H1 (cell line): ENCODE measurements around the gene SCN4A. TPM values are rescaled to one million over a fixed set of nuclear protein-coding genes. Genes with fewer than 3 reads are reported as not detected.

Experiments used
- ASH2L ChIP-seq: fragments of 200-600, 300-600 bp; sonication (generic); IDR thresholded peaks from one replicate; pipeline ENCODE4 v1.7.1; 2017; ENCODE audit warnings: low read length
- CBX8 ChIP-seq: fragments of 300-800, 300-1000 bp; sonication (generic); IDR thresholded peaks from 2 replicates; pipeline ENCODE4 v1.7.1; 2016; ENCODE audit warnings: low read depth, low read length, borderline replicate concordance
- HDAC6 ChIP-seq: IDR thresholded peaks from one replicate; pipeline ENCODE4 v1.7.1; 2012; ENCODE audit warnings: low read depth, mild to moderate bottlenecking, inconsistent platforms, low read length, moderate library complexity
- SP1 ChIP-seq: IDR thresholded peaks from 2 replicates; pipeline ENCODE4 v1.6.1; 2011; ENCODE audit warnings: low read depth, low read length
- USF2 ChIP-seq: IDR thresholded peaks from 2 replicates; pipeline ENCODE4 v1.6.1; 2011; ENCODE audit warnings: low read length, improper control_type of control experiment
- polyA plus RNA-seq, 7 experiments: library from polyadenylated mRNA; depleted of rRNA in 3 of 7; stranded (reverse) in 5 of 7; unstranded in 2 of 7; fragments of >200 nt in 5 of 7; fragments of 200-250 nt in 2 of 7; gene quantifications; 1 replicate in 5 of 7; 2 replicates in 1 of 7; 4 replicates in 1 of 7; pipeline versions ENCODE4 v1.2.1 to v1.2.3, GENCODE V29; 2011 to 2013; ENCODE audit warnings: missing spikeins in 2 of 7, mixed read lengths in 2 of 7
- total RNA-seq: library from RNA; stranded (reverse); fragmentation: NEBNext Ultra II Directional; extraction: Animal tissue kit (Norgen Biotek cat#: 25700); gene quantifications from 2 replicates; pipeline ENCODE4 v1.2.1, GENCODE V29; 2021

SCN4A gene
- total and polyA plus RNA-seq, 2 of the 8 experiments (the other 6 are each of a cell fraction or from before 2014, with no cell fraction given): 5.0 to 8.5 TPM

- TF ChIP-seq USF2 (no peak), ASH2L (no peak), SP1 (no peak), CBX8 (no peak), HDAC6 (no peak)
These were observed 12.3 kb downstream of the SCN4A start (continued) for GRCh38 chr17:63960430-63960829.
